Ishikawa (cell line): ENCODE measurements around the gene SOWAHD.

ENCODE experiments used
- CEBPB ChIP-seq: IDR thresholded peaks from 2 replicates; pipeline ENCODE4 v1.6.1; 2012
- CREB1 ChIP-seq: IDR thresholded peaks from 2 replicates; pipeline ENCODE4 v1.6.1; 2012; ENCODE audit warnings: low read depth
- EGR1 ChIP-seq: IDR thresholded peaks from 2 replicates; pipeline ENCODE4 v1.6.1; 2012
- EP300 ChIP-seq: IDR thresholded peaks from 2 replicates; pipeline ENCODE4 v1.6.1; 2012; ENCODE audit warnings: borderline replicate concordance
- FOXM1 ChIP-seq: IDR thresholded peaks from 2 replicates; pipeline ENCODE4 v1.6.1; 2012; ENCODE audit warnings: low read depth, borderline replicate concordance
- NFIC ChIP-seq: IDR thresholded peaks from 2 replicates; pipeline ENCODE4 v1.6.1; 2012
- RAD21 ChIP-seq: IDR thresholded peaks from 2 replicates; pipeline ENCODE4 v1.6.1; 2012; ENCODE audit warnings: low read depth
- TAF1 ChIP-seq: IDR thresholded peaks from 2 replicates; pipeline ENCODE4 v1.6.1; 2012; ENCODE audit warnings: low read depth, mild to moderate bottlenecking
- TCF12 ChIP-seq: IDR thresholded peaks from 2 replicates; pipeline ENCODE4 v1.6.1; 2012; ENCODE audit warnings: low read depth
- TEAD4 ChIP-seq: IDR thresholded peaks from 2 replicates; pipeline ENCODE4 v1.6.1; 2012
- YY1 ChIP-seq: IDR thresholded peaks from 2 replicates; pipeline ENCODE4 v1.6.1; 2012; ENCODE audit warnings: low read depth
- ZBTB7A ChIP-seq: IDR thresholded peaks from 2 replicates; pipeline ENCODE4 v1.6.1; 2012; ENCODE audit warnings: low read depth
- TF ChIP-seq, protein P1 (sequence below): IDR thresholded peaks from 2 replicates; pipeline ENCODE4 v1.6.1; 2012
- TF ChIP-seq, protein P2 (sequence below): IDR thresholded peaks from 2 replicates; pipeline ENCODE4 v1.6.1; 2012
- TF ChIP-seq, protein P3 (sequence below): IDR thresholded peaks from 2 replicates; pipeline ENCODE4 v1.6.1; 2012; ENCODE audit warnings: low read depth, mild to moderate bottlenecking

SOWAHD gene

DNA sequence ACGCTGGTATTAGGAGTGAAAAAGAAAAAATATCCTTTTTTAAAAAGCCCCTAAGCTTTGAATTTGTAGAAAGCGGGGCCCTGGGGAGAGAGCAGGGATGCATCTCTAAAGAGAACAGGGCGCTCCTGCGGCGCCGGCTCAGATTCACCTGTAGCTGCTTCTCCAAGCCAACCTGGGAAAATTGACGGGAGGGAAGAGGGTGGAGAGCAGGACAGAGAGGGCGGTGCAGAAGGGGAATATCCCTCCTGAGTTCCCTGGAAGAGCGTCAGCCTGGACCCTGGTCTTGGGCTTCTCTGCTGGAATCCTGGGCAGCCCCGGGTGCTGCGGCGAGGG lies 776 bp upstream of the SOWAHD start:
- TF ChIP-seq TCF12 = no peak
- TF ChIP-seq TEAD4 = no peak
- no peak for TF ChIP-seq EGR1
- no peak for TF ChIP-seq RAD21
- no peak for TF ChIP-seq TAF1
- TF ChIP-seq EP300 = no peak
- TF ChIP-seq, protein P1, sequence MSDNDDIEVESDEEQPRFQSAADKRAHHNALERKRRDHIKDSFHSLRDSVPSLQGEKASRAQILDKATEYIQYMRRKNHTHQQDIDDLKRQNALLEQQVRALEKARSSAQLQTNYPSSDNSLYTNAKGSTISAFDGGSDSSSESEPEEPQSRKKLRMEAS = no peak
- no peak for TF ChIP-seq ZBTB7A
- no peak for TF ChIP-seq CREB1
- no peak for TF ChIP-seq NFIC
- TF ChIP-seq, protein P2, sequence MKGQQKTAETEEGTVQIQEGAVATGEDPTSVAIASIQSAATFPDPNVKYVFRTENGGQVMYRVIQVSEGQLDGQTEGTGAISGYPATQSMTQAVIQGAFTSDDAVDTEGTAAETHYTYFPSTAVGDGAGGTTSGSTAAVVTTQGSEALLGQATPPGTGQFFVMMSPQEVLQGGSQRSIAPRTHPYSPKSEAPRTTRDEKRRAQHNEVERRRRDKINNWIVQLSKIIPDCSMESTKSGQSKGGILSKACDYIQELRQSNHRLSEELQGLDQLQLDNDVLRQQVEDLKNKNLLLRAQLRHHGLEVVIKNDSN = no peak
- no peak for TF ChIP-seq FOXM1
- no peak for TF ChIP-seq CEBPB
- TF ChIP-seq, protein P3, sequence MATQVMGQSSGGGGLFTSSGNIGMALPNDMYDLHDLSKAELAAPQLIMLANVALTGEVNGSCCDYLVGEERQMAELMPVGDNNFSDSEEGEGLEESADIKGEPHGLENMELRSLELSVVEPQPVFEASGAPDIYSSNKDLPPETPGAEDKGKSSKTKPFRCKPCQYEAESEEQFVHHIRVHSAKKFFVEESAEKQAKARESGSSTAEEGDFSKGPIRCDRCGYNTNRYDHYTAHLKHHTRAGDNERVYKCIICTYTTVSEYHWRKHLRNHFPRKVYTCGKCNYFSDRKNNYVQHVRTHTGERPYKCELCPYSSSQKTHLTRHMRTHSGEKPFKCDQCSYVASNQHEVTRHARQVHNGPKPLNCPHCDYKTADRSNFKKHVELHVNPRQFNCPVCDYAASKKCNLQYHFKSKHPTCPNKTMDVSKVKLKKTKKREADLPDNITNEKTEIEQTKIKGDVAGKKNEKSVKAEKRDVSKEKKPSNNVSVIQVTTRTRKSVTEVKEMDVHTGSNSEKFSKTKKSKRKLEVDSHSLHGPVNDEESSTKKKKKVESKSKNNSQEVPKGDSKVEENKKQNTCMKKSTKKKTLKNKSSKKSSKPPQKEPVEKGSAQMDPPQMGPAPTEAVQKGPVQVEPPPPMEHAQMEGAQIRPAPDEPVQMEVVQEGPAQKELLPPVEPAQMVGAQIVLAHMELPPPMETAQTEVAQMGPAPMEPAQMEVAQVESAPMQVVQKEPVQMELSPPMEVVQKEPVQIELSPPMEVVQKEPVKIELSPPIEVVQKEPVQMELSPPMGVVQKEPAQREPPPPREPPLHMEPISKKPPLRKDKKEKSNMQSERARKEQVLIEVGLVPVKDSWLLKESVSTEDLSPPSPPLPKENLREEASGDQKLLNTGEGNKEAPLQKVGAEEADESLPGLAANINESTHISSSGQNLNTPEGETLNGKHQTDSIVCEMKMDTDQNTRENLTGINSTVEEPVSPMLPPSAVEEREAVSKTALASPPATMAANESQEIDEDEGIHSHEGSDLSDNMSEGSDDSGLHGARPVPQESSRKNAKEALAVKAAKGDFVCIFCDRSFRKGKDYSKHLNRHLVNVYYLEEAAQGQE = no peak
- no peak for TF ChIP-seq YY1

DNA sequence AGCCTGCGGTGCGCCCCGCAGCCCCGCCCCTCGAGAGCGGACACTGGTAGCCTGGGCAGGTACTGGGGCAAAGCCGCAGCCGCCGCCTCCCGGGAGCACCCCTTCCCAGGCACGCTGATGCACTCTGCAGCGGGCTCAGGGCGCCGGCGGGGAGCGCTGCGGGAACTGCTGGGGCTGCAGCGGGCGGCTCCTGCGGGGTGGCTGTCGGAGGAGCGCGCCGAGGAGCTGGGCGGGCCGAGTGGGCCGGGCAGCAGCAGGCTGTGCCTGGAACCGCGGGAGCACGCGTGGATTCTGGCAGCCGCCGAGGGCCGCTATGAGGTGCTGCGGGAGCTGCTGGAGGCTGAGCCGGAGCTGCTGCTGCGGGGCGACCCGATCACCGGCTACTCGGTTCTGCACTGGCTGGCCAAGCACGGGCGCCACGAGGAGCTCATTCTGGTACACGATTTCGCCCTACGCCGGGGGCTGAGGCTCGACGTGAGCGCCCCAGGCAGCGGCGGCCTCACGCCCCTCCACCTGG lies 401 bp downstream of the SOWAHD start:
- TF ChIP-seq NFIC = no peak
- TF ChIP-seq TAF1 = no peak
- no peak for TF ChIP-seq EGR1
- TF ChIP-seq, protein P2 = no peak
- no peak for TF ChIP-seq EP300
- no peak for TF ChIP-seq ZBTB7A
- no peak for TF ChIP-seq TEAD4
- no peak for TF ChIP-seq CEBPB
- no peak for TF ChIP-seq TCF12
- TF ChIP-seq RAD21 = no peak
- TF ChIP-seq, protein P1 = no peak
- TF ChIP-seq CREB1 = no peak
- TF ChIP-seq FOXM1 = no peak
- no peak for TF ChIP-seq YY1
- TF ChIP-seq, protein P3 = no peak

DNA sequence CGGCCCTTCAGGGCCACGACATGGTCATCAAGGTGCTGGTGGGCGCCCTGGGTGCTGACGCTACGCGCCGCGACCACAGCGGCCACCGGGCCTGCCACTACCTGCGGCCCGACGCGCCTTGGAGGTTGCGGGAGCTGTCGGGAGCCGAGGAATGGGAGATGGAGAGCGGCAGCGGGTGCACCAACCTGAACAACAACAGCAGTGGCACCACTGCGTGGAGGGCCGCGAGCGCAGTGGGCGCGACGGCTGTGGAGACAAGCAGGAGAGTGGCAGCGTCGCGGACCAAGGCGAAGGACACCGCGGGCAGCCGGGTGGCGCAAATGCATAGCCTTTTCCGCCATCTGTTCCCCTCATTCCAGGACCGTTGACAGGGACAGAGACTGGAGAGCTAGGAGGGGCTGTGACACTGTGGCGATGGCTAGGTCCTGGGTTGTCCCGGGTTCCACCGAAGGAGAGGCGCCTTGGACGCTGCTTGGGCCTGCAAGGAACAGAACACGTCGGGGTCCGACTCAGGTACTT lies 919 bp downstream of the SOWAHD start:
- TF ChIP-seq TEAD4 (no peak), CEBPB (no peak), RAD21 (no peak), ZBTB7A (no peak), CREB1 (no peak), EP300 (no peak), YY1 (no peak), TAF1 (no peak), TCF12 (no peak), EGR1 (no peak)
- TF ChIP-seq, protein P2 = no peak
- TF ChIP-seq, protein P1 = no peak

DNA sequence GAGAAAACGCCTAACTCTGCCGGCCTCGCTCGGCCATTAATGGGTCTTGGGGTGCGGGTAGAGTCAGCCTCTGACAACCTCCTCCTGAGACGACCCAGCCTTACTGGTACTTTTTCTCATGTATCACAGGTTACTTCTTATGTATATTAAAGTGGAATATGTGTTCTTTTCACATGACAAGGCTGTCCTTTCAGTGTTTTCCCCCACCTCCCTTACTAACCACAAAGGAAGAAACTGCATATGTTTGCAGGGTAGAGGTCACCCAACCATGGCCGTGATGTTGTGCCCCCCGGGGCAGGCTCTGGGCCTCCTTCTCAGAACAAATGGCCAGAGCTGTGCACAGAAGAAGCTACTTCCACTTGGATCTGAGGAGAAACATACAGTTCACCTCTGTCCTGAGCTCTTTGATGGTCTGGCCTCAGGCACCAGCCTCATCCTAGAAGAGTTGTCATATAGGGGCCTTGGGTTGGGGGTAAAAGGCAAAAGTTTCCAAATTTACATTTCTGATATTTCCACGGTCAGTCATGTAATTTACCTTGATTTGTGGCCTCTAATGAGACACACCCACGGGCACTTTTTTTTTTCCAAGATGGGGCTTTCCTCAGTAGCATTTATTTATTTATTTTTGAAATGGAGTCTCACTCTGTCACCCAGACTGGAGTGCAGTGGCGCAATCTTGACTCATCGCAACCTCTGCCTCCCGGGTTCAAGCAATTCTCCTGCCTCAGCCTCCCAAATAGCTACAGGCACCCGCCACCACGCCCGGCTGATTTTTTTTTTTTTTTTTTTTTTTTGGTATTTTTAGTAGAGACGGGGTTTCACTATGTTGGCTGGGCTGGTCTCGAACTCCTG lies 1.9 kb downstream of the SOWAHD start:
- TF ChIP-seq EGR1 (no peak), TEAD4 (no peak), NFIC (no peak), FOXM1 (no peak), ZBTB7A (no peak), TCF12 (no peak), CEBPB (no peak), RAD21 (no peak), YY1 (no peak), EP300 (no peak), TAF1 (no peak)
- TF ChIP-seq, protein P2 = no peak
- TF ChIP-seq, protein P3 = no peak
- TF ChIP-seq, protein P1 = no peak
